Measurements from ENCODE around the gene UBE4B.

Gene UBE4B

DNA sequence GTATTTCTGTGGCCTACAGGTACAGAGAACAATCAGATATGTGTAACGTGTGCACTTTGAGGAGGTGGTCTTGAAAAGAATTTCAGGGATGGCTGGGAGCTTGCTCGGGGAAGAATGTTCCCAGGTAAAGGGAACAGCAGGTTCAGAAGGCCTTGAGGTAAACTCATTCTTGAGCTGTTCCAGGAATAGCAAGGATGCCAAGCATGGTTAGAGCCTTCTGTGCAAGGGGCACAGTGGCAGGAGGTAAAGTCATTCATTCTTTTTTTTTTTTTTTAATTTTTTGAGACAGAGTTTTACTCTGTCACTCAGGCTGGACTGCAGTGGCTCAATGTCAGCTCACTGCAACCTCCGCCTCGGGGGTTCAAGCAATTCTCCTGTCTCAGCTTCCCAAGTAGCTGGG, 10.0 kb downstream of the UBE4B start:
- DNase-seq (ENCODE audit: low read depth), result no peak

DNA sequence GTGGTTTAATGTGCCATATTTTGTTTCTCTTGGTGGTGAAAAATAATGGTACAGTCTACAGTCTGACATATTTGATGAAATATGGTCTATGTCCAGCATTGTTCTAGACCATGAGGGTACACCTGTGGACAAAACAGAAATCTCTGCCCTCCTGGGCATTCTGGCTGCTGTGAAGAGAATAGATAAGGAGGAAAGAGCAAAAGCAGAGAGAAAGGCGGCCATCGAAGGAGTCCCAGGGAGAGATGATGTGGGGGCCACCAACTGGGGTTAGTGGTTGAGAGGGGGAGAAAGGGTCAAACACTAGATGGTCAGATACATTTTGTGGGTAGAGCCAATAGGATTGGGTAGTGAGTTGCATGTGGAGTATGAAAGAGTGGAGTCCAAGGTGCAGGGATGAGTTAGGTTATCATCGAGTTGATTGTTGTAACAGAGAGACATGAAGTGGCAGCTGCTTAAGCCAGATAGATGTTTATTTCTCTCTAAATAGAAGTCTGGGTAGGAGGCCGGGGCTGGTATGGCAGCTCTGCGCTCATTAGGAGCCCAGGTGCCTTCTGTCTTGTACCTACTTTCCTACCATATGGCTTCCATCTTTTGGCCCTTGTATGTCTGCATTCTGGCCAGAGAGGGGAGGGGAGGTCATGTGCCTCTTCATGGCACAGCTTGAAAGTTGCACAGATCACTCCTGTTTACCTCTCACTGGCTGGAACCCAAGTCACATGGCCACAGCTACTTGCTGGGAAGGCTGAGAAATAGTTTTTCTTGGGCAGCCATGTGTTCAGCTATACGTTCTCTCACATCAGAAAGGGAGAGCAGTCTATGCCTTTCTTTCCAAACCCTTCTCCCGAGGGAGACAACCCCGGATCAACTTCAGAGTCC, 13.0 kb downstream of the UBE4B start:
- DNase-seq (ENCODE audit: low read depth), result no peak

DNA sequence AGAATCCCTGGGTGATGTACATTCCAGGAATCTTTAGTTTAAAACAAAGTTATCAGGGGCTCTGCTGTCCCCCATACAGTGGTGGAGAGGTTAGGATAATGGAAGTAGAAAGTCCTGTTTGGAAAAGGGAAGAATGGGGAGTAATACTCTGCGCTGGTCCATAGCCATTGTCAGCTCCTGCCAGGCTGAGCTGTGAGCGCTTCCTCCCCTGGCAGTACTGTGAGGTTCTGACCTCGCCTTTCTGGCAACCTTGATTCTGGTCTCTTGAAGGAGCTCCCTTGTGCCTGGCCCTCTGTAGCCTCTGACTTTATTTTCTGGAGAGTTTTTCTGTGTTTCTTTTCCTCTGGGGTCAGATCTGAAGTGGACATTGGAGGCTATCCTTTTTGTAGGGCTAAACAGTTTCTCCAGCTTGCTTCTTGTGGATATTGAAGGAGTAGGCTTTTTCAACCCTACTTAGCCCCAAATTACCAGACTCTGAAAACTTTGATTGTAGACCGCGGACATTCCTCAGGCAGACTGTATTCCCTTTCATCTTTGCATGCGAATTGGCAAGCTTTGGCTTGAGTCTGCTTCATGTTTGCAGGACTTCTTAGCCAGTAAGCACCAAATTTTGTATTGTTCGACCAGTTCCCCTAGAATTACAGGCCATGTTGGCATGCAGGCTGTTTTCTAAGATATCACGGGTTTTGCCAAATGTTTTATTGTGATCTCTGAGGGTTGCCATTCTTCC, 13.8 kb downstream of the UBE4B start:
- DNase-seq (ENCODE audit: low read depth), result no peak

DNA sequence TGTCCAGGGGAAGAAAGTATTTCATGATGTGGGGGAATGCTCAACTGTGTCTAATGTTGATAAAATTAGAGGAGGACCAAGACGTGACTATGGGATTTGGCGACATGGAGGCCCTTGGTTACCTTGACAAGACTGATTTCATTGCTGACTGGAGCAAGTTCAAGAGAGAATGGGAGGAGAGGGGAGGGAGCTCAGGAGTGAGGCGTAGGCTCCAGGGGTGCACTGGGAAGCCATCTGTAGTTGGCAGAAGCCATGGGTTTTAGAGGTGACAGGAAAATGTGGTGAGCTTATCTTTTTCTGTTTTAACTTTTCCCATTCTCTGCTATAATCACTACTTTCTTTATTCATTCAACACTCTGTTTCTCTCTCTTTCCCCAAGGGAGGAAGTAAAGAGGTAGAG, 15.8 kb downstream of the UBE4B start:
- no peak for DNase-seq (ENCODE audit: low read depth)

DNA sequence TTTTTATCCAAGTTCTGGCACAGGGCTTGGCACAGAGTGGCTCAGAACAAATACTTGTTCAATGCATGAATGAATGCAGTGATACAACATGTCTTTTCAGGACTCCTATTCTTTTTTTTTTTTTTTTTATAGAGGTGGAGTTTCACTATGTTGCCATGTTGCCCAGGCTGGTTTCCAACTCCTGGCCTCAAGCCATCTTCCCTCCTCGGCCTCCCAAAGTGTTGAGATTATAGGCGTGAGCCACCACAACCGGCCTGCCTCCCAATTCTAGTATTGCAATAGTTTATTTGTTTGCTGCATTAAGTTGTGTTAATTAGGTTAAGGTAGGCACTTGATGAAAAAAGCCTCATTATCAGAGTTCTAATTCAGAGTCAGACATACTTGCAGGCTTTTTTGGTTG, 17.9 kb downstream of the UBE4B start:
- no peak for DNase-seq (ENCODE audit: low read depth)

DNA sequence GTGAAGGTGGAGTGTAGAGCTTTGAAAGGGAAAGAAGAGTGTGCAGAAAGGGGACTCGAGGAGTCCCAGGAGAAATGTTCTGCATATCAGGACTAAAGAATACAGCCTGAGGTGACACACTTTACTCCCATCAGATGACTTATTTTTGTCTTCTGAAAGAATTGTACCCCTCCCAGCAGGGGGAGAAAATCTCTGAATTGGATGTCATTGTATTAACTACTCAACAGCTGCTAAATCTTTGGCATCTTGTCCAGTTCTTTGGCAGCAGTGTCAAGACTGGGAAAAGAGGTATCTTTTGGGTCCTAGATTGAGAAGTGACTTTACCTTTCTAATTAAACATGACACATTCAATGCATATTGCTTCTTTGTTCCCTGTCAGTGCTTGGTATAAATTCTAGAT, 18.9 kb downstream of the UBE4B start:
- no peak for DNase-seq (ENCODE audit: low read depth)

DNA sequence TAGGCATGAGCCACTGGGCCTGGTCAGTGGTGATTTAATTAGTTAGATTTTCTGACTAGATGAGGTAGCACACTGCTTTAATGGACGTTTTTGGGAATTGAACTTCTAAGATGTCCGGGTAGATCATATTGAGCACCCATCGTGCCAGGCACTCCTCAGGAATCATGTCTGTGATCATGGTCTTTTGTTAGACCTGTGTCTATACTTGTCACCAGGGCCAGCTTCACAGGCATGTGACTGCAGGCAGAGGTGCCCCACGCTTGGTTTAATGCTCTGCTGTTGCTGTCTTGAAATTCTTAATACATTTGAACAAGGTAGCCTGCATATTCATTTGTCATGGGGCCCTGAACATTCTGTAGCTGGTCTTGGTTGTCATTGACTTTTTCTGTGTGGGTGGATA, 19.6 kb downstream of the UBE4B start:
- no peak for DNase-seq (ENCODE audit: low read depth)

DNA sequence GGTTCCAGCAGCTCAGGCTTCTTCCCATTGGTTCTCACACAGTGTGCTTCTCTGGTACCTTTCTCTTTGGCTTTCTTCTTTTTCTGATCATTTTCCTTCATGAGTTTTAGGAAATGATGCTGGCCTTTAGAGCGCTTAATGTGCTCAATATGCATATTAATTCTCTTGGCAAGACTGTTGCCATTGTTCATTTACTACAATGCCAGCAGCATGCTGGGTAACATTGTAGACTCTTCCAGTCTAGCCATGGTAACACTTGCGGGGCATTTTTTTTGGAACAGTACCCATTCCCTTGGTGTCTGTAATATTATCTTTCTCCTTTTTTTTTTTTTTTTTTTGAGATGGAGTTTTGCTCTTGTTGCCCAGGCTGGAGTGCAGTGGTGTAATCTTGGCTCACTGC, 21.7 kb downstream of the UBE4B start:
- DNase-seq (ENCODE audit: low read depth), result no peak

DNA sequence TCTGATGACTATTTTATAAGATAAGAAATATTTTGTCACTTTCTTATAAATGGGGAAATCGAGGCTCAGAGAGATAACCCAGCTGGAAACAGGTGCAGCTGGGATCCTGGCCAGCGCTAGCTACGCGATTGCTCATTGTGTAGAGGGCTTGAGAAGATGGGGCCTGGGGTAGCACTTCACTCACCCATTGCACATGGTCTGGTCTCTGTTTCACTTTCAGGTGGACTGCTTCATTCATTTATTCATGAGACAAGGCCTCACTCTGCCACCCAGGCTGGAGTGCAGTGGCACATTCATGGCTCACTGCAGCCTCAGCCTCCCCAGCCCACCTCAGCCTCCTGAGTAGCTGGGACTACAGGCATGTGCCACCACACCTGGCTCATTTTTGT, 23.8 kb downstream of the UBE4B start:
- DNase-seq (ENCODE audit: low read depth), result no peak

DNA sequence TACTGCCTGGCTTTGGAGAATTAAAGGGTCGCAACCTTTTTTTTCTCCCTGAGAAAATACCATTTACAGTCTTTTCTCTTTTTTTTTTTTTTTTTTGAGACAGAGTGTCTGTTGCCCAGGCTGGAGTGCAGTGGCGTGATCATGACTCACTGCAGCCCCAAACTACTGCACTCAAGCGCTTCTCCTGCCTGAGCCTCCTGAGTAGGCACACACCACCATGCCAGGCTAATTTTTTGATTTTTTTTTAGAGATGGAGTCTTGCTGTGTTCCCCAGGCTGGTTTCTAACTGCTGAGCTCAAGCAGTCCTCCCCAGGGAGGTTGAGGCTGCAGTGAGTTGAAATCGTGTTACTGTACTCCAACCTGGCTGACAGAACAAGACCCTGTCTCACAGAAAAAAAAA, 24.6 kb downstream of the UBE4B start:
- no peak for DNase-seq (ENCODE audit: low read depth)

DNA sequence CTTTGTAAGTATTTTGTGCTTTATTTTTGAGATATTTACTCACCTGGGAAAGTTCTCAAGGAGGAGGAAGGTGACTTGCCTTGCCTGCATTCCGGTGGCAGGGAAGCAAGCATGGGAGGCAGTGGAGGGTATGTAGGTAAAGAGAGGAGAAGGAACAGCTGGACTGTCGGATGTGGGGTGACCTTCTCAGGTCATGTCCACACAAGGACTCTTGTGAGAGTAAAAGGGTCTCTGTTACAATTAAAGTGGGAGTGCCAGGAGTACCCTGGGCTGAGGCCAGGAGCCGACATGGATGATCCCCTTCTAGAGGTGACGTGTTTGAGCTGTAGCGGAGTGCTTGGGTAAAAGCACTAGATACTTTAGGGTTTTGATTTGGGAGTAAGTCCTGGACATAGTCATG, 25.0 kb downstream of the UBE4B start:
- DNase-seq (ENCODE audit: low read depth), result no peak

DNA sequence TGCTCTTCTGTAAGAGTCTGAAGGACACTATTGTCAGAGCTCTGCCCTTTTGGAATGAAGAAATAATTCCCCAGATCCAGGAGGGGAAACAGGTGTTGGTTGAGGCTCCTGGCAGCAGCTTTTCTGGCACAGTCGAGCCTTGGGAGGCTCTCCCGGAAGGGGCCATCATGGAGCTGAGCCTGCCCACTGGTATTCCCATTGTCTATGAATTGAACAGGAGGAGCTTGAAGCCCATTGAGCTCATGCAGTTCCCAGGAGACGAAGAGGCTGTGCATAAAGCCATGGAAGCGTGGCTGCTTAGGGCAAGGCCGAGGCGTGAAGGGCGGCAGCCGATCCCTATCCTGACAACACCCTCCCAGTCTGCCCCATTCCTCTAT, 26.6 kb downstream of the UBE4B start:
- no peak for DNase-seq (ENCODE audit: low read depth)

DNA sequence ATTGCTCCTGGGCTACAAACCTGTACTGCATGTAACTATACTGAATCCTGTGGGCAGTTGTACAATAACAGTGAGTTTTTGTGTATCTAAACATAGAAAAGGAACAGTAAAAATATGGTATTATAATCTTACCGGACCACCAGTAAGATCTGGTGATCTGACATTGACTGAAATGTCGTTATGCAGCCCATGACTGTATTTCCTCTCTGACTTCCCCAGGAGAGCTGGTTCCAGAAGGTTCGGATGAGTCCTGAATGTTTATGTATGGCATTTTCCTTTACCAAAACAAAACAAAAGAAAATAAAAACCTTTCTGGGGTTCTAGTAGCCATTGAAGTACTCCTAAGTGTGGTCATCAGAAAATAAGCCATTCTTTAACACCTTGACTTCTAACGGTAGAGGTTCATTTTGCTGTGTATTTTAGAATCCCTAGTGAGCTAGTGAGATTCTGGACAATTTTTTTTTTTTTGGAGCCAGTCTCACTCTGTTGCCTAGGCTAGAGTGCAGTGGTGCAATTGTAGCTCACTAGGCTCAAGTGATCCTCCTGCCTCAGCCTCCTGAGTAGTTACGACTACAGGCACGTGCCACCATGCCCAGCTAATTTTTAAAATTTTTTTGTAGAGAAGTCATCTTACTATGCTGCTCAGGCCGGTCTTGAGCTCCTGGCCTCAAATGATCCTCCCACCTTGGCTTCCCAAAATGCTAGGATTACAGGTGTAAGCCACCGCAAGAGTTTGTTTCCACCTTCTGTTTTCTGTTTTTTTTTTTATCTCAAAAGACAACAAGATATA, 27.7 kb downstream of the UBE4B start:
- no peak for DNase-seq (ENCODE audit: low read depth)

DNA sequence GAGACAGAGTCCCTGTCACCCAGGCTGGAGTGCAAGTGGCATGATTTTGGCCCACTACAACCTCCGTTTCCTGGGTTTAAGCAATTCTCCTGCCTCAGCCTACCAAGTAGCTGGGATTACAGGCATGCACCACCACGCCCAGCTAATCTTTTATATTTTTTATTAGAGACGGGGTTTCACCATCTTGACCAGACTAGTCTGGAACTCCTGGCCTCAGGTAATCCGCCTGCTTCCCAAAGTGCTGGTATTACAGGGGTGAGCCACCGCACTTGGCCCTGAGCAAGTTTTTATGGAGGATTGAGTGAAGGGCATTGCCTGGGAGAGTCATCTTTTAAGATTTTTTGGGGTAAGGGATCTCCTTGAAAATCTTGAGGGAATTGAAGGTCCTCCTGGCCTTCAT, 28.5 kb downstream of the UBE4B start:
- DNase-seq (ENCODE audit: low read depth), result no peak

DNA sequence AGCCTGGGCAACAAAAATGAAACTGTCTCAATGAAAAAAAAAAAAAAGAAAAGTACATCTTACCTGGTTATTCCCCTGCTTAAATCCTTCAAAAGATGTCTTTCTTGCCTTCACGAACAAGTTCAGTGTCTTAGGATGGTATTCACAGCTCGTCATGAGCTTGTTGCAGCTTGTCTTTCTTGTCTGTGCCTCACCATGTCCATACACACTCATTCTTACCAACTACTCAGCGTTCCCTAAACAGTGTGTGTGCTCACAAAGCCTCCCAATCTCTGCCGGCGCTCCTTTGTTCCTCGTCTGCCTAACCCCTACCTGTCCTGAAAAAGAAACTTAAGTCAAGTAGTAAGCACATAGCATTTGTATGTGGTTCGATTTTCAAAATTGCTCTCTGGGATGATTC, 31.1 kb downstream of the UBE4B start:
- DNase-seq (ENCODE audit: low read depth), result no peak

DNA sequence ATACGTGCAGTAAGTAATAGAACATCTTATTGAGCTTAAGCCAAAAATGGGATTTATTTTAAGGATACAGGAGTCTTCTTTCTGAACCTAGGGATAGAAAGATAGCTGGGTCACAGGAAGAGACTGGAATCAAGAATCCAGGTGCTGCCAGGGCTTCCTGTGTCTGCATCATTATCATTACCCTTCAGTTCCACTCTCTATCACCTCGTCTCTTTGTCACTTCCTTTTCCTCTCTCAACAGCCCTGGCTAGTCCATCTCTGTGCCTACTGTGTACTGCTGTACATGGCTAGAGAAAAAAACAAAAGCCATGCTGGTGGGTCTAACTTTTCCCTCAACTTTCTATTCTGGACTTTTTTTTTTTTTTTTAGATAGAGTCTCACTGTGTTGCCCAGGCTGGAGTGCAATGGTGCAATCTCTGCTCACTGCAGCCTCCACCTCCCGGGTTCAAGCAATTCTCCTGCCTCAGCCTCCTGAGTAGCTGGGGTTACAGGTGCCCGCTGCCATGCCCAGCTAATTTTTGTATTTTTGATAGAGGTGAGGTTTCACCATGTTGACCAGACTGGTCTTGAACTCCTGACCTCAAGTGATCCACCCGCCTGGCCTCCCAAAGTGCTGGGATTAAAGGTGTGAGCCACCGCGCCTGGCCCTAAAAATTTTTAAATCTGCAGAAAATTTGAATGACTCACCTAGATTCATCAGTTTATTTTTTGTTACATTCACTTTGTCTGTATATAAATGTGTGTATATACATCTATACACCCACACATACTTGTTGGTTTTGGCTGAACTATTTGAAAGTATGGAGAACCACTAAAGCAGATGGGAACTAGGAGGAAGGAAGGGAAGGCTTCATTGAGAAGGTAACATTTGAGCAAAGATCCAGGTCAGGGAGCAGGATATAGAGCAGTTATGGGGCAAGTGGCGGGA, 31.9 kb downstream of the UBE4B start:
- DNase-seq (ENCODE audit: low read depth), result no peak

DNA sequence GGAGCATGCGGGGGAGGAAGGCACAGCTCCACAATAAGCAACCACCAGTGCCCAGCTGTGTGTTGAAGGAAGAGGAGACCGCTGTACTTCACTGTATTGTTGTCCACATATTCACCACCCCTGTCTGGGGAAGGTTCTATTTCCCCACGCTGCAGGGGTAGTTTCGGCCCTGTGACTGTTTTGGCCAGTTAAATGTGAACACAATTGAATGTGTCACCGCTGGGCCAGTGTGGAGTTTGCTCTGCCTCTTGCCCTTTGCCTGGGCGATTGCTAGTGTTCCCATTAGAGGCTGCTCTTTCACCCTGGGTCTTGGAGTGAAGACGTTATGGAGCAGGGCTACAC, 32.6 kb downstream of the UBE4B start:
- DNase-seq (ENCODE audit: low read depth), result no peak

DNA sequence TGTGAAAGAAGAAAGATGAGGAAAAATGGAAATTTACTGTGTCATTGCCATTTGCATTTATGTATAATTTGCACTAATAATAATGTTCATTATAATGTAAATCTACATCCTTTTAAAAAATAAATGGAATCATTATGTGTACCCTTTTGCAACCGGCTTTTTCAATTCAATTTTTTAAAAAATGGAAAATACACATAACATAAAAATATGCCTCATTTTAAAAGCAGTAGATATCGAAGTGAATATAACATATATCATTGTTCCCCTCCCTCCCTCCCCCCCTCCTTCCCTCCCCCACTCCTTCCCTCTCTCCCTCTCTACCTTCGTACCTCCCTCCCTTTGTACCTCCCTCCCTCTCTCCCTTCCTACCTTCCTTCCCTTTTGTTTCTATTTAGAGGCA, 33.0 kb downstream of the UBE4B start:
- DNase-seq (ENCODE audit: low read depth), result no peak

DNA sequence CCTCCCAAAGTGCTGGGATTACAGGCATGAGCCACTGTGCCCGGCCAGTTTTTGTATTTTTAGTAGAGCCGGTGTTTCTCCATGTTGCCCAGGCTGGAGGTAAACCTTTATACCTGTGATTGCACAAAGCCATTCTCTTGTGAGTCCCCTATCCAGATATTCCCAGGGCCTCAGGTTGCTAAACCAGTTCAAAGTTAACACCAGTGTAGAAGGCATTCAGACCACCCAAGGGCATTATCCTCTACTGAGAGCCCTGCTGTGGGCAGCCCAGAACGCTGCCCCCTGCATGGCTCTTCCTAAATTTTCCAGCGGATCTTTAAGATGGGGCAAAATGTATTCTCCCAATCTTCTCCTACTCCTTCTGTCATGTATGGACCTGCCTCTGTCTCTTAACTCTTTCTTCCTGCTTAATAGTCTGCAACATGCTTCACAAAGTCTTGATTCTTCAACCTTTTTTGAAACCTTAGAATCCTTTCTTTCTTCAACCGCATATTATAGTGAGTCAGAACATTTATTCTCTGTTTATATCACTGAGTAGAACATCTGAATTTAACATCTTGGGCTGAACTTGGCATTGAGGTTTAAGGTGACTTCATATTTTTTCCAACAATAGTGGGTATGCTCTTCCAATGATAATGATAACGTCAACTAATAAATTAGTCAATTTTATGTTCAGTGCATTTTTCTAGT, 36.0 kb downstream of the UBE4B start:
- no peak for DNase-seq (ENCODE audit: low read depth)

DNA sequence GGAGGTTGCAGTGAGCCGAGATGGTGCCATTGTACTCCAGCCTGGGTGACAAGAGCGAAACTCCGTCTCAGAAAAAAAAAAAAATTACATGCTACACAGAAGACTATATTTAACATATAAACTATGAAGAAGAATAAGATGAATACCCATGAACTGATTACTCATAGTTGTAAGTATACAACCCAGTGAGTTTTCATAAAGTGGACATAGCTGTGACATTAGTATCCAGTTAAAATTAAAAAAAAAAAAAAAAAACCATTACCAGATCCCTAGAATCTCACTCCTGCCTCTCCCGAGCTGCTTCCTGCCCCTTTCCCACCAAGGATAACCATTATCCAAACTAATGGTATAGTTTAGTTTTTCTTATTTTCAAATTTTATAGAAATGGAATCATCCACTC, 37.4 kb downstream of the UBE4B start:
- DNase-seq (ENCODE audit: low read depth), result no peak

DNA sequence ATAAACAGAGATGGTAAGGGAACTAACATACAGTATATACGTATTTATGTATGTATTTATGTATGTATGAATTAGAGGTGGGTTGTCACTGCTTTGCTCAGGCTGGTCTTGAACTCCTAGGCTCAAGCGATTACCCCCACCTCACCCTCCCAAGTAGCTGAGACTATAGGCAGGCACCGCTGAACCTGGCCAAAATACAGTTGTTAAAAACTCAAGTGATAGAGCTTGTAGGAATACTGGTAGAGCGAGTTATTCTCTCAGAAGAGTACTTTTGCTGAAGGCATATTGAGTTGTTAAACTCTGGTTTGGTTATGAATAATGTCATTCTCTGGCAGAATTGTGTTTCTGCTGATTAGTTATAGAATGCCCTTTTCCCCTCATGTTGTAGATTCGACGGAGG, 38.9 kb downstream of the UBE4B start:
- DNase-seq (ENCODE audit: low read depth), result no peak
